Measurements from ENCODE around the gene GABRG2.

- TF ChIP-seq FOXA1 (IDR thresholded peaks at IDR 0.05) (no peak), NFRKB (IDR thresholded peaks at IDR 0.05) (no peak), TARDBP (IDR thresholded peaks at IDR 0.05) (no peak), FOXM1 (IDR thresholded peaks at IDR 0.05; ENCODE audit: borderline replicate concordance) (no peak), PKNOX1 (IDR thresholded peaks at IDR 0.05) (no peak), SUZ12 (IDR thresholded peaks at IDR 0.05) (no peak), ELF4 (IDR thresholded peaks at IDR 0.05) (no peak), BHLHE40 (IDR thresholded peaks at IDR 0.05; ENCODE audit: borderline replicate concordance) (no peak), CTBP1 (IDR thresholded peaks at IDR 0.05; ENCODE audit: borderline replicate concordance) (no peak)
Measured at GRCh38 chr5:162078805-162079204, 11.2 kb downstream of the GABRG2 start.
